ENCODE results near the gene UCHL3.

DNA sequence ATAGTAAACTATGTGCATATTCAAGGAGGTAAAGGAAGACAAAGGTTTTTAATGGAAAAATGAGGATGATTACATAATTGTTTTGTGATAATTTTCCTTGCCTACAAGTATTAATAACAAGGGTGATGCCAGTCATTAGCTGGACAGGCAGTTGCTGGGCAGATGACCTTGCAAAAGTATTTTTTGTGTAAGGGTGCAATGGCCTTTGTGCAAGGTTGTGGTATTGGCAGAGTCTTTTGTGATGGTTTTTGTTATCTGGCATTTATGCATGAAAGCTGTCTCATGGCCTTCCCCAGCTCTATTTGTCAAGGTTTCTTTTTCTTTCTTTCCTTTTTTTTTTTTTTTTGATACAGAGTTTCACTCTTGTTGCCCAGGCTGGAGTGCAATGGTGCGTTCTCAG is 7.6 kb upstream of the UCHL3 start:
- TF ChIP-seq, protein P1, sequence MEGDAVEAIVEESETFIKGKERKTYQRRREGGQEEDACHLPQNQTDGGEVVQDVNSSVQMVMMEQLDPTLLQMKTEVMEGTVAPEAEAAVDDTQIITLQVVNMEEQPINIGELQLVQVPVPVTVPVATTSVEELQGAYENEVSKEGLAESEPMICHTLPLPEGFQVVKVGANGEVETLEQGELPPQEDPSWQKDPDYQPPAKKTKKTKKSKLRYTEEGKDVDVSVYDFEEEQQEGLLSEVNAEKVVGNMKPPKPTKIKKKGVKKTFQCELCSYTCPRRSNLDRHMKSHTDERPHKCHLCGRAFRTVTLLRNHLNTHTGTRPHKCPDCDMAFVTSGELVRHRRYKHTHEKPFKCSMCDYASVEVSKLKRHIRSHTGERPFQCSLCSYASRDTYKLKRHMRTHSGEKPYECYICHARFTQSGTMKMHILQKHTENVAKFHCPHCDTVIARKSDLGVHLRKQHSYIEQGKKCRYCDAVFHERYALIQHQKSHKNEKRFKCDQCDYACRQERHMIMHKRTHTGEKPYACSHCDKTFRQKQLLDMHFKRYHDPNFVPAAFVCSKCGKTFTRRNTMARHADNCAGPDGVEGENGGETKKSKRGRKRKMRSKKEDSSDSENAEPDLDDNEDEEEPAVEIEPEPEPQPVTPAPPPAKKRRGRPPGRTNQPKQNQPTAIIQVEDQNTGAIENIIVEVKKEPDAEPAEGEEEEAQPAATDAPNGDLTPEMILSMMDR (IDR thresholded peaks at IDR 0.05) = no peak
- TF ChIP-seq POLR2A (IDR thresholded peaks at IDR 0.05) = no peak
